ES-I3 (cell line): Measurements from ENCODE around the gene ABCC4.
"Not testable (repeated sequence)": the region's sequence is repeated elsewhere in the genome, so short reads cannot be mapped to it uniquely, and the experiment has no call there.

Experiments
- H3K36me3 ChIP-seq: 2 replicates; pipeline ENCODE4 v1.6.1; 2013; ENCODE audit warnings: mild to moderate bottlenecking, low read length, control low read depth, moderate library complexity; ENCODE audit not compliant: insufficient read depth
- H3K4me1 ChIP-seq: 2 replicates; pipeline ENCODE4 v1.6.1; 2013; ENCODE audit warnings: mild to moderate bottlenecking, control low read depth, low read length; ENCODE audit not compliant: insufficient read depth
- H3K9ac ChIP-seq: 2 replicates; pipeline ENCODE4 v1.6.1; 2013; ENCODE audit warnings: low read depth, mild to moderate bottlenecking, low read length, moderate library complexity
- H3K9me3 ChIP-seq: 2 replicates; pipeline ENCODE4 v1.6.1; 2013; ENCODE audit warnings: mild to moderate bottlenecking, low read length, moderate library complexity; ENCODE audit not compliant: control insufficient read depth, insufficient read depth

Gene ABCC4

GRCh38 chr13:95193509-95194230 lies 107.6 kb downstream of the ABCC4 start:
- H3K36me3 ChIP-seq: no peaks in the 10 kb centered on the region
- H3K4me1 ChIP-seq: no peaks in the 10 kb centered on the region
- H3K9ac ChIP-seq: no peak overlapping the region
- H3K9me3 ChIP-seq: no peaks in the 10 kb centered on the region

- H3K9ac ChIP-seq: no peak overlapping the region
- H3K4me1 ChIP-seq: no peaks in the 10 kb centered on the region
- no peaks in the 10 kb centered on the region for H3K9me3 ChIP-seq
- no peaks in the 10 kb centered on the region for H3K36me3 ChIP-seq
Observed at GRCh38 chr13:95192998-95193397, 108.3 kb downstream of the ABCC4 start.

GRCh38 chr13:95192564-95192945 lies 108.7 kb downstream of the ABCC4 start:
- not testable (repeated sequence) for H3K4me1 ChIP-seq

GRCh38 chr13:95191821-95192563 lies 109.3 kb downstream of the ABCC4 start:
- Histone ChIP-seq H3K9ac (no peak overlapping the region), H3K36me3 (no peaks in the 10 kb centered on the region)

More at GRCh38 chr13:95192564-95192945, 108.7 kb downstream of the ABCC4 start:
- H3K36me3 ChIP-seq, H3K9me3 ChIP-seq, H3K9ac ChIP-seq: not testable (repeated sequence)

GRCh38 chr13:95188128-95188527 lies 113.1 kb downstream of the ABCC4 start:
- H3K9ac ChIP-seq: no peak overlapping the region
- no peaks in the 10 kb centered on the region for H3K4me1 ChIP-seq
- no peaks in the 10 kb centered on the region for H3K9me3 ChIP-seq
- no peaks in the 10 kb centered on the region for H3K36me3 ChIP-seq

More at GRCh38 chr13:95191821-95192563, 109.3 kb downstream of the ABCC4 start:
- H3K9me3 ChIP-seq: no peaks in the 10 kb centered on the region
- H3K4me1 ChIP-seq: no peaks in the 10 kb centered on the region

- no peaks in the 10 kb centered on the region for H3K4me1 ChIP-seq
- H3K9ac ChIP-seq: no peak overlapping the region
- no peaks in the 10 kb centered on the region for H3K9me3 ChIP-seq
- H3K36me3 ChIP-seq: no peaks in the 10 kb centered on the region
Observed at GRCh38 chr13:95185851-95186250, 115.4 kb downstream of the ABCC4 start.

- H3K9me3 ChIP-seq: no peaks in the 10 kb centered on the region
- H3K4me1 ChIP-seq: no peaks in the 10 kb centered on the region
- H3K9ac ChIP-seq: no peak overlapping the region
- no peaks in the 10 kb centered on the region for H3K36me3 ChIP-seq
Observed at GRCh38 chr13:95185311-95185710, 115.9 kb downstream of the ABCC4 start.

GRCh38 chr13:95184317-95184716 lies 116.9 kb downstream of the ABCC4 start:
- no peak overlapping the region for H3K9ac ChIP-seq
- H3K36me3 ChIP-seq: no peaks in the 10 kb centered on the region
- H3K4me1 ChIP-seq: no peaks in the 10 kb centered on the region
- no peaks in the 10 kb centered on the region for H3K9me3 ChIP-seq

- Histone ChIP-seq H3K36me3 (no peaks in the 10 kb centered on the region), H3K4me1 (no peaks in the 10 kb centered on the region), H3K9ac (no peak overlapping the region), H3K9me3 (no peaks in the 10 kb centered on the region)
Observed at GRCh38 chr13:95182570-95183265, 118.5 kb downstream of the ABCC4 start.

- H3K9ac ChIP-seq: no peak overlapping the region
- H3K9me3 ChIP-seq: no peaks in the 10 kb centered on the region
- no peaks in the 10 kb centered on the region for H3K4me1 ChIP-seq
- no peaks in the 10 kb centered on the region for H3K36me3 ChIP-seq
Observed at GRCh38 chr13:95181586-95181985, 119.7 kb downstream of the ABCC4 start.

- H3K4me1 ChIP-seq: no peaks in the 10 kb centered on the region
- no peaks in the 10 kb centered on the region for H3K9me3 ChIP-seq
- H3K36me3 ChIP-seq: no peaks in the 10 kb centered on the region
- H3K9ac ChIP-seq: no peak overlapping the region
Observed at GRCh38 chr13:95180513-95181245, 120.6 kb downstream of the ABCC4 start.

GRCh38 chr13:95176611-95177259 lies 124.5 kb downstream of the ABCC4 start:
- Histone ChIP-seq H3K36me3 (no peaks in the 10 kb centered on the region), H3K4me1 (no peaks in the 10 kb centered on the region), H3K9ac (no peak overlapping the region), H3K9me3 (no peaks in the 10 kb centered on the region)

- no peaks in the 10 kb centered on the region for H3K4me1 ChIP-seq
- H3K36me3 ChIP-seq: no peaks in the 10 kb centered on the region; the same call in 1 of the 2 replicates
- H3K9me3 ChIP-seq: no peaks in the 10 kb centered on the region
- H3K9ac ChIP-seq: no peak overlapping the region
Observed at GRCh38 chr13:95174517-95174916, 126.7 kb downstream of the ABCC4 start.

- no peaks in the 10 kb centered on the region for H3K9me3 ChIP-seq
- H3K9ac ChIP-seq: no peak overlapping the region
- no peaks in the 10 kb centered on the region for H3K4me1 ChIP-seq
- no peaks in the 10 kb centered on the region; the same call in 1 of the 2 replicates for H3K36me3 ChIP-seq
Observed at GRCh38 chr13:95168191-95168590, 133.1 kb downstream of the ABCC4 start.
